ENCODE results near the gene USP7. TPM values are rescaled to one million over a fixed set of nuclear protein-coding genes. Genes with fewer than 3 reads are reported as not detected.
"Not testable (repeated sequence)": the region's sequence is repeated elsewhere in the genome, so short reads cannot be mapped to it uniquely, and the experiment has no call there.

The USP7 gene
- total and polyA plus RNA-seq, 9 donors: 41.3 to 71.1 (median 62.5) TPM

- DNase-seq: no peak
- peaks cover 18% of the 10 kb centered on the region for H3K4me1 ChIP-seq (ENCODE audit: control insufficient read depth, insufficient read depth, low read length)
- H3K36me3 ChIP-seq (ENCODE audit: control insufficient read depth, insufficient read depth, low read length): no peaks in the 10 kb centered on the region
- 100% methylated on average over 1 of the region's 8 CpGs for WGBS (ENCODE audit: insufficient coverage)
- peaks cover 8% of the 10 kb centered on the region for H3K27me3 ChIP-seq (ENCODE audit: control insufficient read depth, insufficient read depth, low read length)
- H3K4me3 ChIP-seq (ENCODE audit: low read length): no peak overlapping the region
- no peaks in the 10 kb centered on the region for H3K9me3 ChIP-seq (replicated peaks; ENCODE audit: control insufficient read depth, low read depth, low read length)
- H3K27ac ChIP-seq (ENCODE audit: low read length): no peak overlapping the region
Observed at GRCh38 chr16:8880839-8881510, 82.7 kb downstream of the USP7 start.

GRCh38 chr16:8878523-8878911 lies 85.2 kb downstream of the USP7 start:
- H3K9me3 ChIP-seq (replicated peaks; ENCODE audit: control insufficient read depth, low read depth, low read length): no peaks in the 10 kb centered on the region
- H3K27ac ChIP-seq (ENCODE audit: low read length): no peak overlapping the region
- H3K4me1 ChIP-seq (ENCODE audit: control insufficient read depth, insufficient read depth, low read length): peaks cover 2% of the 10 kb centered on the region
- H3K4me3 ChIP-seq (ENCODE audit: low read length): no peak overlapping the region
- no peaks in the 10 kb centered on the region for H3K36me3 ChIP-seq (ENCODE audit: control insufficient read depth, insufficient read depth, low read length)
- H3K27me3 ChIP-seq (ENCODE audit: control insufficient read depth, insufficient read depth, low read length): peaks cover 2% of the 10 kb centered on the region
- DNase-seq: no peak
- 45% methylated on average over 4 of the region's 6 CpGs for WGBS (ENCODE audit: insufficient coverage)

GRCh38 chr16:8877894-8878522 lies 85.7 kb downstream of the USP7 start:
- DNase-seq: no peak
- Histone ChIP-seq H3K4me3 (ENCODE audit: low read length) (no peak overlapping the region), H3K27me3 (ENCODE audit: control insufficient read depth, insufficient read depth, low read length) (peaks cover 2% of the 10 kb centered on the region), H3K9me3 (replicated peaks; ENCODE audit: control insufficient read depth, low read depth, low read length) (no peaks in the 10 kb centered on the region), H3K27ac (ENCODE audit: low read length) (no peak overlapping the region), H3K4me1 (ENCODE audit: control insufficient read depth, insufficient read depth, low read length) (peaks cover 2% of the 10 kb centered on the region), H3K36me3 (ENCODE audit: control insufficient read depth, insufficient read depth, low read length) (no peaks in the 10 kb centered on the region)
- no CpG with 5 or more reads among the region's 8 CpGs for WGBS (ENCODE audit: insufficient coverage)

GRCh38 chr16:8875317-8875716 lies 88.4 kb downstream of the USP7 start:
- 71% methylated on average over 5 of the region's 7 CpGs for WGBS (ENCODE audit: insufficient coverage)
- not testable (repeated sequence) for DNase-seq; H3K36me3 ChIP-seq (ENCODE audit: control insufficient read depth, insufficient read depth, low read length); H3K9me3 ChIP-seq (replicated peaks; ENCODE audit: control insufficient read depth, low read depth, low read length); H3K27ac ChIP-seq (ENCODE audit: low read length); H3K4me3 ChIP-seq (ENCODE audit: low read length); H3K27me3 ChIP-seq (ENCODE audit: control insufficient read depth, insufficient read depth, low read length); H3K4me1 ChIP-seq (ENCODE audit: control insufficient read depth, insufficient read depth, low read length)

GRCh38 chr16:8874388-8874787 lies 89.3 kb downstream of the USP7 start:
- DNase-seq: peak; percentile 85
- Histone ChIP-seq H3K4me3 (ENCODE audit: low read length) (no peak overlapping the region), H3K36me3 (ENCODE audit: control insufficient read depth, insufficient read depth, low read length) (no peaks in the 10 kb centered on the region), H3K27ac (ENCODE audit: low read length) (no peak overlapping the region), H3K4me1 (ENCODE audit: control insufficient read depth, insufficient read depth, low read length) (peaks cover 4% of the 10 kb centered on the region), H3K27me3 (ENCODE audit: control insufficient read depth, insufficient read depth, low read length) (peaks cover 2% of the 10 kb centered on the region), H3K9me3 (replicated peaks; ENCODE audit: control insufficient read depth, low read depth, low read length) (no peaks in the 10 kb centered on the region)
- 20% methylated on average over 5 of the region's 6 CpGs for WGBS (ENCODE audit: insufficient coverage)

GRCh38 chr16:8873866-8874195 lies 89.9 kb downstream of the USP7 start:
- H3K9me3 ChIP-seq (replicated peaks; ENCODE audit: control insufficient read depth, low read depth, low read length); H3K4me1 ChIP-seq (ENCODE audit: control insufficient read depth, insufficient read depth, low read length); DNase-seq; H3K27me3 ChIP-seq (ENCODE audit: control insufficient read depth, insufficient read depth, low read length); H3K27ac ChIP-seq (ENCODE audit: low read length); H3K4me3 ChIP-seq (ENCODE audit: low read length); H3K36me3 ChIP-seq (ENCODE audit: control insufficient read depth, insufficient read depth, low read length): not testable (repeated sequence)
- WGBS (ENCODE audit: insufficient coverage): 86% methylated on average over 6 of the region's 7 CpGs

GRCh38 chr16:8872967-8873865 lies 90.5 kb downstream of the USP7 start:
- Histone ChIP-seq H3K4me1 (ENCODE audit: control insufficient read depth, insufficient read depth, low read length) (peaks cover 4% of the 10 kb centered on the region), H3K27me3 (ENCODE audit: control insufficient read depth, insufficient read depth, low read length) (peaks cover under 1% of the 10 kb centered on the region), H3K36me3 (ENCODE audit: control insufficient read depth, insufficient read depth, low read length) (no peaks in the 10 kb centered on the region), H3K27ac (ENCODE audit: low read length) (no peak overlapping the region), H3K9me3 (replicated peaks; ENCODE audit: control insufficient read depth, low read depth, low read length) (no peaks in the 10 kb centered on the region), H3K4me3 (ENCODE audit: low read length) (no peak overlapping the region)
- no peak for DNase-seq
- WGBS (ENCODE audit: insufficient coverage): 80% methylated on average over 13 of the region's 22 CpGs

- Histone ChIP-seq H3K27ac (ENCODE audit: low read length) (no peak overlapping the region), H3K4me1 (ENCODE audit: control insufficient read depth, insufficient read depth, low read length) (peaks cover 13% of the 10 kb centered on the region), H3K4me3 (ENCODE audit: low read length) (no peak overlapping the region), H3K27me3 (ENCODE audit: control insufficient read depth, insufficient read depth, low read length) (no peaks in the 10 kb centered on the region), H3K36me3 (ENCODE audit: control insufficient read depth, insufficient read depth, low read length) (no peaks in the 10 kb centered on the region), H3K9me3 (replicated peaks; ENCODE audit: control insufficient read depth, low read depth, low read length) (no peaks in the 10 kb centered on the region)
- WGBS (ENCODE audit: insufficient coverage): 95% methylated on average over 5 of the region's 5 CpGs
- no peak for DNase-seq
Observed at GRCh38 chr16:8872071-8872470, 91.6 kb downstream of the USP7 start.

GRCh38 chr16:8869988-8870241 lies 93.8 kb downstream of the USP7 start:
- peaks cover 34% of the 10 kb centered on the region for H3K4me1 ChIP-seq (ENCODE audit: control insufficient read depth, insufficient read depth, low read length)
- not testable (repeated sequence) for H3K36me3 ChIP-seq (ENCODE audit: control insufficient read depth, insufficient read depth, low read length); H3K27me3 ChIP-seq (ENCODE audit: control insufficient read depth, insufficient read depth, low read length); H3K9me3 ChIP-seq (replicated peaks; ENCODE audit: control insufficient read depth, low read depth, low read length); H3K27ac ChIP-seq (ENCODE audit: low read length); DNase-seq; H3K4me3 ChIP-seq (ENCODE audit: low read length)
- 96% methylated on average over 10 of the region's 10 CpGs for WGBS (ENCODE audit: insufficient coverage)

GRCh38 chr16:8869212-8869987 lies 94.3 kb downstream of the USP7 start:
- 20% methylated on average over 27 of the region's 37 CpGs for WGBS (ENCODE audit: insufficient coverage)
- H3K4me1 ChIP-seq (ENCODE audit: control insufficient read depth, insufficient read depth, low read length): peaks cover 39% of the 10 kb centered on the region
- H3K4me3 ChIP-seq (ENCODE audit: low read length): peak overlapping the region; percentile 50
- H3K27me3 ChIP-seq (ENCODE audit: control insufficient read depth, insufficient read depth, low read length): no peaks in the 10 kb centered on the region
- H3K27ac ChIP-seq (ENCODE audit: low read length): peak overlapping the region; percentile 57
- H3K36me3 ChIP-seq (ENCODE audit: control insufficient read depth, insufficient read depth, low read length): no peaks in the 10 kb centered on the region
- H3K9me3 ChIP-seq (replicated peaks; ENCODE audit: control insufficient read depth, low read depth, low read length): no peaks in the 10 kb centered on the region
- no peak for DNase-seq
